Measurements from ENCODE around the gene GMDS. TPM values are rescaled to one million over a fixed set of nuclear protein-coding genes. Genes with fewer than 3 reads are reported as not detected.

The GMDS gene
- total and polyA plus RNA-seq, 2 of the 4 experiments (the other 2 are of a cell fraction), result 7.3 to 21.9 TPM

- dilution Hi-C loops (cut with HindIII; ENCODE audit: low sequenced_read_pairs, unreplicated experiment) (no loop called here), intact Hi-C loops (cut with micrococcal nuclease) (loop anchor here (10.0 kb wide), 1 partner anchor 447 kb away; no protein-coding TSS in a partner anchor), in situ Hi-C loops (cut with MboI; ENCODE audit: low sequenced_read_pairs) (loop anchor here (10.0 kb wide), 1 partner anchor 583 kb away; the partner anchor contains the start of gene FOXC1)
- no peak overlapping the region for H3K27ac ChIP-seq (ENCODE audit: insufficient read depth, low read length)
- ChIA-PET CTCF (no interaction called here), POLR2A (ENCODE audit: unreplicated experiment) (no interaction called here)
- no peaks in the 10 kb centered on the region for H4K20me1 ChIP-seq (ENCODE audit: insufficient read depth, low read length)
- no TSS peak for BruUV-seq (replicated peaks)
- no peak overlapping the region for H2BK120ac ChIP-seq (ENCODE audit: low read depth, low read length)
- H3K14ac ChIP-seq (replicated peaks; ENCODE audit: low read depth, low read length), result no peak overlapping the region
- H3K9me3 ChIP-seq (ENCODE audit: control insufficient read depth, insufficient read depth, low read length), result no peaks in the 10 kb centered on the region
- WGBS, 2 experiments (ENCODE audit: extremely low coverage in 2 of 2, insufficient read length in 1 of 2), result 82% methylated on average over 2 of the region's 3 CpGs; no CpG with 5 or more reads in 1 of the 2 experiments
- DNase-seq (no peak), ATAC-seq (ENCODE audit: low read depth) (no peak)
- no peak overlapping the region for H3K9ac ChIP-seq (ENCODE audit: low read depth, low read length)
- H2AK5ac ChIP-seq (ENCODE audit: low read depth, low read length), result no peak overlapping the region
- no peak overlapping the region for H3K23ac ChIP-seq (ENCODE audit: low read depth, low read length)
- H3K27me3 ChIP-seq (ENCODE audit: control insufficient read depth, insufficient read depth, low read length), result no peaks in the 10 kb centered on the region
- no peak overlapping the region for H2BK15ac ChIP-seq (ENCODE audit: low read depth, low read length)
- no peak overlapping the region for H2BK20ac ChIP-seq (ENCODE audit: low read depth, low read length)
- no peak overlapping the region for H4K91ac ChIP-seq (ENCODE audit: insufficient read depth, low read depth, low read length)
- H3K4me2 ChIP-seq (ENCODE audit: low read depth, low read length), result no peak overlapping the region
- H2AFZ ChIP-seq (replicated peaks; ENCODE audit: low read length, poor library complexity), result no peak overlapping the region
- no peak overlapping the region for H4K5ac ChIP-seq (ENCODE audit: low read depth, low read length)
- peaks cover 2% of the 10 kb centered on the region for H3K4me1 ChIP-seq (ENCODE audit: control insufficient read depth, insufficient read depth, low read length)
- H3K4me3 ChIP-seq (ENCODE audit: insufficient read depth, low read depth, low read length), result no peak overlapping the region
- no peak for TF ChIP-seq USF2 (IDR thresholded peaks at IDR 0.05; ENCODE audit: low read depth, low read length)
- TF ChIP-seq CHD1 (IDR thresholded peaks at IDR 0.05; ENCODE audit: low read depth, low read length), result no peak
- TF ChIP-seq SMC3 (IDR thresholded peaks at IDR 0.05; ENCODE audit: low read depth, low read length), result no peak
- TF ChIP-seq CEBPB (IDR thresholded peaks at IDR 0.05; ENCODE audit: low read depth, low read length), result no peak
- TF ChIP-seq RCOR1 (IDR thresholded peaks at IDR 0.05; ENCODE audit: insufficient replicate concordance, low read length), result no peak
- no peak for TF ChIP-seq MAZ (IDR thresholded peaks at IDR 0.05; ENCODE audit: borderline replicate concordance, low read depth, low read length)
- TF ChIP-seq MXI1 (IDR thresholded peaks at IDR 0.05; ENCODE audit: borderline replicate concordance, low read depth, low read length), result no peak
- no peak for TF ChIP-seq FOS (IDR thresholded peaks at IDR 0.05; ENCODE audit: low read depth, low read length)
- no peak for TF ChIP-seq MAFK (IDR thresholded peaks at IDR 0.05; ENCODE audit: low read depth, low read length)
- TF ChIP-seq ELK1 (IDR thresholded peaks at IDR 0.05; ENCODE audit: borderline replicate concordance, low read depth, low read length), result no peak
- TF ChIP-seq CTCF (conservative IDR thresholded peaks at IDR 0.05; ENCODE audit: low read depth, low read length), result no peak
- TF ChIP-seq BHLHE40 (IDR thresholded peaks at IDR 0.05; ENCODE audit: low read depth, low read length), result no peak
- no peak for TF ChIP-seq NFE2L2 (IDR thresholded peaks at IDR 0.05; ENCODE audit: low read depth, low read length)
- no peak for TF ChIP-seq POLR2A (IDR thresholded peaks at IDR 0.05; ENCODE audit: low read depth, low read length)
- TF ChIP-seq RAD21 (IDR thresholded peaks at IDR 0.05; ENCODE audit: low read length), result no peak
- no peaks in the 10 kb centered on the region for H3K36me3 ChIP-seq (ENCODE audit: control insufficient read depth, insufficient read depth, low read length)
- peaks cover 3 to 7% of the 10 kb centered on the region in 2 experiments; a peak in 1 of 4 replicates for H3K79me1 ChIP-seq (ENCODE audit: low read depth in 1 of 2, low read length in 2 of 2)
- H3K9me1 ChIP-seq (ENCODE audit: insufficient read depth, low read length), result no peaks in the 10 kb centered on the region
- H4K8ac ChIP-seq (ENCODE audit: low read depth in 2 of 2, low read length in 2 of 2), result no peak overlapping the region
- H2BK5ac ChIP-seq (ENCODE audit: low read depth, low read length, poor library complexity, severe bottlenecking), result no peak overlapping the region
- H3K18ac ChIP-seq (ENCODE audit: low read depth, low read length), result no peak overlapping the region
- no peak overlapping the region for H3K56ac ChIP-seq (ENCODE audit: extremely low read depth, insufficient read depth, low read length)
- no peak overlapping the region for H3K4ac ChIP-seq (ENCODE audit: low read depth, low read length)
- H2AK9ac ChIP-seq (replicated peaks; ENCODE audit: low read depth, low read length, poor library complexity), result no peak overlapping the region
Observed at GRCh38 chr6:2187826-2188225, 57.6 kb downstream of the GMDS start.
